ENCODE data around the gene ACOX3. TPM values are rescaled to one million over a fixed set of nuclear protein-coding genes. Genes with fewer than 3 reads are reported as not detected.
A peak's percentile ranks its signal among the peaks of the same experiment; 100 is the strongest.

ACOX3 gene
- total and polyA plus RNA-seq, 4 experiments from 2014 or later: 13.3 to 17.3 (median 16.4) TPM

GRCh38 chr4:8401665-8402064, 38.9 kb downstream of the ACOX3 start:
- no peak overlapping the region for H3K27ac ChIP-seq (ENCODE audit: low read depth, low read length)
- no peak overlapping the region for H3K27ac Mint-ChIP-seq
- no peak overlapping the region for H3K4me3 Mint-ChIP-seq
- no peak overlapping the region for H3K4me3 ChIP-seq (ENCODE audit: low read length in 2 of 2)
- ChIA-PET CTCF (ENCODE audit: partially characterized antibody) (interaction anchor here (1.1 to 4.1 kb wide), 3 partner anchors 156 to 223 kb away, joined by 3 to 39 read pairs (median 6); no protein-coding TSS in a partner anchor), POLR2A (ENCODE audit: partially characterized antibody) (no interaction called here)
- DNase-seq: no peak
- intact Hi-C loops (cut with micrococcal nuclease): loop anchor here (2.0 kb wide), 1 partner anchor 159 kb away; no protein-coding TSS in a partner anchor
- H3K27me3 ChIP-seq (ENCODE audit: insufficient read depth, low read length): no peaks in the 10 kb centered on the region
- H3K4me1 Mint-ChIP-seq: no peaks in the 10 kb centered on the region
- no peaks in the 10 kb centered on the region for H3K4me1 ChIP-seq (ENCODE audit: insufficient read depth, low read length)
- H3K36me3 ChIP-seq (ENCODE audit: insufficient read depth, low read length): peaks cover 4% of the 10 kb centered on the region
- H3K27me3 Mint-ChIP-seq: no peaks in the 10 kb centered on the region
- no peaks in the 10 kb centered on the region for H3K9me3 ChIP-seq (ENCODE audit: control insufficient read depth in 1 of 2, low read length in 2 of 2)
- H3K36me3 Mint-ChIP-seq: peaks cover 14 to 48% of the 10 kb centered on the region in 2 donors
- H3K9me3 Mint-ChIP-seq: no peaks in the 10 kb centered on the region

DNA sequence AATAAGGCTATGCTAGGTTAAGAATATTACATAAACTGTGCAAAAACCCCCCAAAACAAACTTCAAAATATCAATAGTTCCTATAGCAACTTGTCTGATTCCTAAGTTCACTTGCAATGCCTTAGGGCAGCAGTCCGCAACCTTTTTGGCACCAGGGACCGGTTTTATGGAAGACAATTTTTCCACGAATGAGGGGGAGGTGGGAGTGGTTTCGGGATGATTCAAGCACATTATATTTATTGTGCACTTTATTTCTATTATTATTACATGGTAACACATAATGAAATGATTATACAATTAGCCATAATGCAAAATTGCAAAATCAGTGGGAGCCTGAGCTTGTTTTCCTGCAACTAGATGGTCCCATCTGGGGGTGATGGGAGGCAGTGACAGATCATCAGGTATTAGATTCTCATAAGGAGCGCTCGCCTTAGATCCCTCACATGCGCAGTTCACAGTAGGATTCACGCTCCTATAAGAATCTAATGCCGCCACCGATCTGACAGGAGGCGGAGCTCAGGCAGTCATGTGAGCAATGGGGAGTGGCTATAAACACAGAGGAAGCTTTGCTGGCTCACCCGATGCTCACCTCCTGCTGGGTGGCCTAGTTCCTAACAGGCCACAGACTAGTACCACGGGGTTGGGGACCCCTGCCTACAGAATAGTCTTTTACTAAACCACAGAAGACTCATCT, 39.7 kb downstream of the ACOX3 start:
- no peaks in the 10 kb centered on the region for H3K27me3 ChIP-seq (ENCODE audit: insufficient read depth, low read length)
- no peak overlapping the region for H3K27ac ChIP-seq (ENCODE audit: low read depth, low read length)
- no peak for DNase-seq
- Mint-ChIP-seq H3K36me3 (peaks cover 16 to 46% of the 10 kb centered on the region in 2 donors), H3K27ac (peak overlapping the region in 1 of 7 donors; percentile 2), H3K27me3 (no peaks in the 10 kb centered on the region), H3K4me3 (no peak overlapping the region), H3K4me1 (no peaks in the 10 kb centered on the region), H3K9me3 (no peaks in the 10 kb centered on the region)
- H3K4me3 ChIP-seq (ENCODE audit: low read length in 2 of 2): no peak overlapping the region
- H3K4me1 ChIP-seq (ENCODE audit: insufficient read depth, low read length): no peaks in the 10 kb centered on the region
- ChIA-PET CTCF (ENCODE audit: partially characterized antibody) (interaction anchor here (1.1 to 4.1 kb wide), 2 partner anchors 159 to 223 kb away, joined by 3 to 39 read pairs; no protein-coding TSS in a partner anchor), POLR2A (ENCODE audit: partially characterized antibody) (no interaction called here)
- intact Hi-C loops (cut with micrococcal nuclease): no loop called here
- no peaks in the 10 kb centered on the region for H3K9me3 ChIP-seq (ENCODE audit: control insufficient read depth in 1 of 2, low read length in 2 of 2)
- peaks cover 7% of the 10 kb centered on the region for H3K36me3 ChIP-seq (ENCODE audit: insufficient read depth, low read length)

- POLR2A ChIA-PET (ENCODE audit: partially characterized antibody): no interaction called here
- H3K27me3 ChIP-seq (ENCODE audit: insufficient read depth, low read length): no peaks in the 10 kb centered on the region
- no peak overlapping the region for H3K4me3 Mint-ChIP-seq
- CTCF ChIA-PET (ENCODE audit: partially characterized antibody): no interaction called here
- peaks cover 5% of the 10 kb centered on the region for H3K36me3 ChIP-seq (ENCODE audit: insufficient read depth, low read length)
- no peaks in the 10 kb centered on the region for H3K4me1 ChIP-seq (ENCODE audit: insufficient read depth, low read length)
- H3K27ac Mint-ChIP-seq: no peak overlapping the region
- no peaks in the 10 kb centered on the region for H3K4me1 Mint-ChIP-seq
- H3K27me3 Mint-ChIP-seq: no peaks in the 10 kb centered on the region
- H3K27ac ChIP-seq (ENCODE audit: low read depth, low read length): no peak overlapping the region
- no peak overlapping the region for H3K4me3 ChIP-seq (ENCODE audit: low read length in 2 of 2)
- no peak for DNase-seq
- no peaks in the 10 kb centered on the region for H3K9me3 Mint-ChIP-seq
- intact Hi-C loops (cut with micrococcal nuclease): no loop called here
- peaks cover 15 to 43% of the 10 kb centered on the region in 2 donors for H3K36me3 Mint-ChIP-seq
- H3K9me3 ChIP-seq (ENCODE audit: control insufficient read depth in 1 of 2, low read length in 2 of 2): no peaks in the 10 kb centered on the region
Measured at GRCh38 chr4:8399298-8399697, 41.2 kb downstream of the ACOX3 start.

DNA sequence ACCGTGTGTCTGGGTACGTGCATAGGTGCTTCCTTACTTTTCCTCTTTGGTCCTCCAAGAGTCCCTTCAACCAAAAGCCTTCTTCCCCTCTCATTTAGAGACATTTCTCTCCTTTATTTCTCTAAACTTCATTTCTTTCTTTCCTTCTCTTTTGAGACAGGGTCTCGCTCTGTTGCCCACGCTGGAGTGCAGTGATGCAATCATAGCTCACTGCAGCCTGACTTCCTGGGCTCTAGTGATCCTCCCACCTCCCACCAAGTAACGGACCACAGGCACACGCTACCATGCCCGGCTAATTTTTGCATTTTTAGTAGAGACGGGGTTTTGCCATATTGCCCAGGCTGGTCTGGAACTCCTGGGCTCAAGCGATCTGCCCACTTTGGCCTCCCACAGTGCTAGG, 42.2 kb downstream of the ACOX3 start:
- peaks cover 23 to 45% of the 10 kb centered on the region in 2 donors for H3K36me3 Mint-ChIP-seq
- CTCF ChIA-PET (ENCODE audit: partially characterized antibody): no interaction called here
- H3K9me3 Mint-ChIP-seq: peaks cover 0 to 2% (median 0%) of the 10 kb centered on the region in 8 donors

GRCh38 chr4:8396762-8397406, 43.6 kb downstream of the ACOX3 start:
- Mint-ChIP-seq H3K36me3 (peaks cover 31 to 48% of the 10 kb centered on the region in 2 donors), H3K4me1 (no peaks in the 10 kb centered on the region), H3K27me3 (no peaks in the 10 kb centered on the region), H3K9me3 (peaks cover 0 to 2% (median 0%) of the 10 kb centered on the region in 8 donors), H3K4me3 (no peak overlapping the region), H3K27ac (peak overlapping the region in 1 of 7 donors; percentile 53)
- DNase-seq: no peak
- H3K4me1 ChIP-seq (ENCODE audit: insufficient read depth, low read length): no peaks in the 10 kb centered on the region
- no peak overlapping the region for H3K27ac ChIP-seq (ENCODE audit: low read depth, low read length)
- H3K36me3 ChIP-seq (ENCODE audit: insufficient read depth, low read length): peaks cover 8% of the 10 kb centered on the region
- CTCF ChIA-PET (ENCODE audit: partially characterized antibody): interaction anchor here (1.2 kb wide), 1 partner anchor 10 kb away, joined by 3 read pairs; no protein-coding TSS in a partner anchor
- intact Hi-C loops (cut with micrococcal nuclease): no loop called here
- POLR2A ChIA-PET (ENCODE audit: partially characterized antibody): no interaction called here
- no peak overlapping the region for H3K4me3 ChIP-seq (ENCODE audit: low read length in 2 of 2)
- H3K9me3 ChIP-seq (ENCODE audit: control insufficient read depth in 1 of 2, low read length in 2 of 2): no peaks in the 10 kb centered on the region
- no peaks in the 10 kb centered on the region for H3K27me3 ChIP-seq (ENCODE audit: insufficient read depth, low read length)

More for the DNA sequence above, 42.2 kb downstream of the ACOX3 start:
- H3K4me1 Mint-ChIP-seq: no peaks in the 10 kb centered on the region
- intact Hi-C loops (cut with micrococcal nuclease): no loop called here
- no peak for DNase-seq
- no peaks in the 10 kb centered on the region for H3K27me3 Mint-ChIP-seq
- POLR2A ChIA-PET (ENCODE audit: partially characterized antibody): no interaction called here
- no peaks in the 10 kb centered on the region for H3K27me3 ChIP-seq (ENCODE audit: insufficient read depth, low read length)
- H3K36me3 ChIP-seq (ENCODE audit: insufficient read depth, low read length): peaks cover 5% of the 10 kb centered on the region
- H3K4me1 ChIP-seq (ENCODE audit: insufficient read depth, low read length): no peaks in the 10 kb centered on the region
- no peaks in the 10 kb centered on the region for H3K9me3 ChIP-seq (ENCODE audit: control insufficient read depth in 1 of 2, low read length in 2 of 2)
- peak overlapping the region in 2 of 7 donors; percentile 33 to 46 for H3K27ac Mint-ChIP-seq
- H3K27ac ChIP-seq (ENCODE audit: low read depth, low read length): no peak overlapping the region
- H3K4me3 ChIP-seq (ENCODE audit: low read length in 2 of 2): no peak overlapping the region
- H3K4me3 Mint-ChIP-seq: no peak overlapping the region

DNA sequence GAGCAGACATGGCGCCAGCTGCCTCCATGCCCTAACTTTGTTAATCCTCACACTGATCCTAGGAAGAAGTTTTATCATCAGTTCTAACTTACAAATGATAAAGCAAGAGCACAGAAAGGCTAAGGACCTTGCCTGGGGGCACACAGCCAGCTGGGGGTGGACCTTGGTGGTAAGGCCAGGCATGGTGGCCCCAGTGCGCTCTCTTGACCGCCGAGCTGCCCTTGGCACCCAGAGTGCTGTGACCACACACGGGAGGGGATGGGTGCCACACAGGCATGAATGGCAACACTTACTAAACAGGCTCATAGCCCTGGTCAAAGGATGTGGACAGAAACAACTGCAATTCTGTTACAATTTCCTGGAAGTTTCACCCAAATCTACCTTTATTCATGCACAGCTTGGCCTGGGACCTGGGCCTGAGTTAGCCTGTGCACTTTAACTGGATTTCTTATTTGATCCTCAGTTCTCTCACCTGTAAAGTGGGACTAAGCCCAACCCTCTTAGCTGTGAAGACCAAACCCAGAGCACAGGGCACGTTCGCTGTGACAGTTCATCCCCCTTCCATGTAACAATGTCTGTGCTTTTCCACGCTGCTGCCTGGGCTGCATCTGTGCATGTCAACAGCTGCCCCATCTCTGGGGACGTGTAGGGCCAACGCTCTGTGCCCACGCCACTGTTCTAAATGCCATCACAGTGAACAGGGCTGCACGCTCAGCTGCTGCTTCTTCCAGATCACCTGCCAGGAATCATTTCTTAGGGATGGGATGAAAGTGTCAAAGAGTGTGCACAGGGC, 44.8 kb downstream of the ACOX3 start:
- Mint-ChIP-seq H3K27me3 (no peaks in the 10 kb centered on the region), H3K4me1 (no peaks in the 10 kb centered on the region), H3K36me3 (peaks cover 39 to 52% of the 10 kb centered on the region in 2 donors), H3K4me3 (peak overlapping the region in 1 of 8 donors; percentile 42), H3K27ac (peak overlapping the region in 1 of 7 donors; percentile 64), H3K9me3 (peaks cover 0 to 2% (median 0%) of the 10 kb centered on the region in 8 donors)
- POLR2A ChIA-PET (ENCODE audit: partially characterized antibody): no interaction called here
- no peak for DNase-seq
- H3K27ac ChIP-seq (ENCODE audit: low read depth, low read length): no peak overlapping the region
- peaks cover 14% of the 10 kb centered on the region for H3K36me3 ChIP-seq (ENCODE audit: insufficient read depth, low read length)
- H3K4me3 ChIP-seq (ENCODE audit: low read length in 2 of 2): no peak overlapping the region
- CTCF ChIA-PET (ENCODE audit: partially characterized antibody): interaction anchor here (1.2 kb wide), 1 partner anchor 11 kb away, joined by 3 read pairs; no protein-coding TSS in a partner anchor
- intact Hi-C loops (cut with micrococcal nuclease): no loop called here
- H3K9me3 ChIP-seq (ENCODE audit: control insufficient read depth in 1 of 2, low read length in 2 of 2): no peaks in the 10 kb centered on the region
- no peaks in the 10 kb centered on the region for H3K4me1 ChIP-seq (ENCODE audit: insufficient read depth, low read length)
- H3K27me3 ChIP-seq (ENCODE audit: insufficient read depth, low read length): no peaks in the 10 kb centered on the region

GRCh38 chr4:8394806-8395205, 45.7 kb downstream of the ACOX3 start:
- no peaks in the 10 kb centered on the region for H3K4me1 ChIP-seq (ENCODE audit: insufficient read depth, low read length)
- H3K27me3 ChIP-seq (ENCODE audit: insufficient read depth, low read length): no peaks in the 10 kb centered on the region
- Mint-ChIP-seq H3K9me3 (peaks cover 0 to 2% (median 0%) of the 10 kb centered on the region in 8 donors), H3K27ac (no peak overlapping the region), H3K4me1 (no peaks in the 10 kb centered on the region), H3K36me3 (peaks cover 39 to 49% of the 10 kb centered on the region in 2 donors), H3K4me3 (no peak overlapping the region), H3K27me3 (no peaks in the 10 kb centered on the region)
- H3K27ac ChIP-seq (ENCODE audit: low read depth, low read length): no peak overlapping the region
- CTCF ChIA-PET (ENCODE audit: partially characterized antibody): no interaction called here
- POLR2A ChIA-PET (ENCODE audit: partially characterized antibody): no interaction called here
- DNase-seq: no peak
- no peak overlapping the region for H3K4me3 ChIP-seq (ENCODE audit: low read length in 2 of 2)
- intact Hi-C loops (cut with micrococcal nuclease): no loop called here
- peaks cover 14% of the 10 kb centered on the region for H3K36me3 ChIP-seq (ENCODE audit: insufficient read depth, low read length)
- H3K9me3 ChIP-seq (ENCODE audit: control insufficient read depth in 1 of 2, low read length in 2 of 2): no peaks in the 10 kb centered on the region

Data from CD4-positive, alpha-beta memory T cell (primary cell).